ENCODE results near the gene SMARCAL1.
"Not testable (repeated sequence)": the region's sequence is repeated elsewhere in the genome, so short reads cannot be mapped to it uniquely, and the experiment has no call there.

The SMARCAL1 gene

DNA sequence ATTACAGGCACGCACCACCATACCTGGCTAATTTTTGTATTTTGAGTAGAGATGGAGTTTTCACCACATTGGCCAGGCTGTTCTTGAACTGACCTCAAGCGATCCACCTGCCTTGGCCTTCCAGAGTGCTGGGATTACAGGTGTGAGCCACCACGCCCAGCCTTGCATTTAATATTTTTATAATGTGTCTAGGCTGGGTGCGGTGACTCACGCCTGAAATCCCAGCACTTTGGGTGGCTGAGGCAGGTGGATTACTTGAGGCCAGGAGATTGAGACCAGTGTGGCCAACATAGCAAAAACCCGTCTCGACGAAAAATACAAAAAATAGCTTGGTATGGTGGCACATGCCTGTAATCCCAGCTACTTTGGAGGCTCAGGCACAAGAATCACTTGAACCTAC, 89.6 kb downstream of the SMARCAL1 start:
- no peak for DNase-seq (ENCODE audit: low read depth in 2 of 2)

DNA sequence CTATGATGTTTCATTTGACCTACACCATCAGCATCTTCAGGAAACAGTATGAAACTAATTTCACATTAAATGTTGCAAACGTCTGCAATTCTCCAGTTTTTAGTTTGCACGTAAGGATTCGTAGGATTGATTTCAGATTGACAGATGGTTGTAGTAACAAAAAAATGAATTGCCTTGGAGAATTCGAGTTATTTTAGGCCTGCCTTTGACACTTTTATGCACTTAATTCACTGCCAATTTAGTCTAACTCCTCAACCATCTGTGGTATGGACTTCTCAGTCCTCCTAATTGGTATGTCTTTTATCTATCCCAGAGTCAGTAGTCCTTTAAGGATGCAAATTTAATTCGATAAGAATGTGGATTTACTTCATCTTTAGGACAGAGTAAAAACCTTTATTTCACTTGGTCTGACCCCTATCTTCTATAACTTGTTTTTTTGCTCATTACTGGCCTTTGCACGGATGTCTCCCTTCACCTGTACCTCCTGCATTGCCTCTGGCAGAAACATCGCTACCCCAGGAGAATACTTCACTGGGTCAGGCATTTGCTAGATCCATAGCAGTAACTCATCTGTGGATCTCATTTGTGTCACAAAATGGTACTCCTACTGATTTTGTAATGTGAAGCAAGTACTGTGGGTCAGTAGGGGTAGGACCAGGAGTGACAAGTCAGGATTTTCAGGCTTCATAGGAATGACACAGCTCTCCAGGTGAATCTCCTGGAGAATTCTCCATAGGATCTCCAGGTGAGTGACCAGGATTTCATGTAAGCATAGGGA, 90.3 kb downstream of the SMARCAL1 start:
- DNase-seq (ENCODE audit: low read depth in 2 of 2) = no peak

DNA sequence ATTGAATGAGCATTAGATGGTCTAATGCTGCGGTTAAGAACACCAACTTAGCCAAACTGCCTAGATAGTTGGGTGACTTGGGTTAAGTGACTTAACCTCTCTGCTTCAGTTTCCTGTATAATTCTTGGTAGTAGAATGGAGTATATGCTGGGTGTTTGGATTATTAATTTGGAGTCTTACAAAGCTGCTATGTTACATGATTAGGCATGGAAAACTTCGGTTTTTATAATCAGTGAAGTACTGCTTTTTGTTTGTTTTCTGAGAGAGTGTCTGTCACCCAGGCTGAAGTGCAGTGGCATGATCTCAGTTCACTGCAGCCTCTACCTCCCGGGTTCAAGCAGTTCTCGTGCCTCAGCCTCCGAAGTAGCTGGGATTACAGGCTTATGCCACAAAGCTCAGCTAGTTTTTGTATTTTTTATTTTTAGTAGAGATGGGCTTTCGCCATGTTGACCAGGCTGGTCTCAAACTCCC, 90.9 kb downstream of the SMARCAL1 start:
- DNase-seq (ENCODE audit: low read depth in 2 of 2) = no peak

DNA sequence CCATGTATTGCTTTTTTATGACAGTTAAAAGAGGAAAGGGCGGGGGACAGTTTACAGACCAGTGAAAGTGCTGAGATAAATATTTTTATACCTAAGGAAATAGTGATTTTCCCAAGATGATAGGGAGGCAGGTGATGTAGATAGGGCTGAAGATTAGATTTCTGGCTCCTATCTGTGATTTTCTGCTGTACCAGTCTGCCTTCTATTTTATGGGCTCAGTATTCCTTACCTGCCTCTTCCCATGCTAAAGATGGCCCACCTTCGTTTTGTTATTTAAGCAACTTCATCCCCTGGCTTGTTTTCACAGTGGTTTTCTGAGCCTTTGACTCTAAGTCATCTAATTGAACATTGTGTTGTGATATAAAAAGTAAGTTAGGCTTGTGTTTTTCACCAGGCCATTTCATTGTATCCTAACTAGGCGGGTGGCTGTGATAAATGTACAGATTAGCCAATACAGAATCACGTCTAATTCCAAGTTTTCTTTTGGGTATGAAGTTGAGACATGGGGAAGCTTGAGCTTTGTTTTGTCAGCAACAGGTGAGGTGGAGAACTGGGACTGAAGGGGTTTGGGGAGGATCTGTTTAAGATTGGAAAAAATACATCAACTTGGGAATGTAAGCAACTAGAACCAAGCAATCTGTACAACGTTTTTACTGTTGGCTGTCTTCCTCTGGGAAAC, 91.6 kb downstream of the SMARCAL1 start:
- no peak for DNase-seq (ENCODE audit: low read depth in 2 of 2)

DNA sequence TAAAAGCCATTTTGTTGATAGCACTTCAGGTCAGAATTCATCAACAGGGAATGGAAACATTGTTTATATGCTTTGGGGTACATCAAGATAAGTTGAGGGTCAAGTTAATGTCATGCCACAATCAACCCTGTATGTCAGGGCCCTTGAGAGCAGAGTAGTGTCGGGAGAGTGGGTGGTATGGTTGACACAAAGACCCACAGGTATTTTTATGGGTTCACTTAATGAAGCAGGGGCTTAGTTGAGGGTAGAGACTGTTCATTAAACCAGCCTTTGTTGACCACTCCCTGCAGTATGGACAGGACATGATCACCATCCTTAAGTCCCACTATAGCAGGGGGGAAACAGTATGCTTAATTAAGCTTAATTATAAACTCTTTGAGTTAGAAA, 92.1 kb downstream of the SMARCAL1 start:
- no peak for DNase-seq (ENCODE audit: low read depth in 2 of 2)

DNA sequence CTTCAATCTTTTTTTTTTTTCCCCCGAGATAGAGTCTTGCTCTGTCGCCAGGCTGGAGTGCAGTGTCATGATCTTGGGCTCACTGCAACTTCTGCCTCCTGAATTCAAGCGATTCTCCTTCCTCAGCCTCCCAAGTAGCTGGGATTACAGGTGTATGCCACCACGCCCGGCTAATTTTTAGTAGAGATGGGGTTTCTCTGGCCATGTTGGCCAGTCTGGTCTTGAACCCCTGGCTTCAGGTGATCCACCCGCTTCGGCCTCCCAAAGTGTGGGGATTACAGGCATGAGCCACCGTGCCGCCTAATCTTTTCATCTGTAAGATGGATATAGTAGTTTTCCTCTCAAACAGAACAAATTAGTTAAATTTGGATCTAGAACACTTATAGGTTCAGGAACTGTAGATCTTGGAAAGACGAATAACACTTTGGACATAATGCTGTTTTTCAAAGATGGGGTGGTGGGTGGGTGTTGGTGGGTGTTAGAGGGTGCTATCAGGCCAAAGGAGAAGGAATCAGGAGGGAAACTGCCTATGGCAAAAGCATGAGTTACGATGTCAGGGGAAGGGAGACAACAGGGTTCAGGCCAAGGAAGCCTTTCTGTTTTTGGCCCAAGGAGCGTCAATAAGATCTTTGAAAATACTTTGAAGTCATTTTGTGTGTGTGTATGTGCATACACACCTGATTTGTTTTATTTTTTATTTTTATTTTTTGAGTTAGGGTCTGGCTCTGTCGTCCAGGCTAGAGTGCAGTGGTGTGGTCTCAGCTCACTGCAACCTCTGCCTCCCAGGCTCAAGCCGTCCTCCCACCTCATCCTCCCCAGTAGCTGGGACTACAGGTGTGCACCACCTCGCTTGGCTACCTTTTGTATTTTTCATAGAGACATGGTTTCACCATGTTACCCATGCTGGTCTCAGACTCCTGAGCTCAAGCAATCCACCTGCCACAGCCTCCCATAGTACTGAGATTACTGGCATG, 93.1 kb downstream of the SMARCAL1 start:
- no peak for DNase-seq (ENCODE audit: low read depth in 2 of 2)

DNA sequence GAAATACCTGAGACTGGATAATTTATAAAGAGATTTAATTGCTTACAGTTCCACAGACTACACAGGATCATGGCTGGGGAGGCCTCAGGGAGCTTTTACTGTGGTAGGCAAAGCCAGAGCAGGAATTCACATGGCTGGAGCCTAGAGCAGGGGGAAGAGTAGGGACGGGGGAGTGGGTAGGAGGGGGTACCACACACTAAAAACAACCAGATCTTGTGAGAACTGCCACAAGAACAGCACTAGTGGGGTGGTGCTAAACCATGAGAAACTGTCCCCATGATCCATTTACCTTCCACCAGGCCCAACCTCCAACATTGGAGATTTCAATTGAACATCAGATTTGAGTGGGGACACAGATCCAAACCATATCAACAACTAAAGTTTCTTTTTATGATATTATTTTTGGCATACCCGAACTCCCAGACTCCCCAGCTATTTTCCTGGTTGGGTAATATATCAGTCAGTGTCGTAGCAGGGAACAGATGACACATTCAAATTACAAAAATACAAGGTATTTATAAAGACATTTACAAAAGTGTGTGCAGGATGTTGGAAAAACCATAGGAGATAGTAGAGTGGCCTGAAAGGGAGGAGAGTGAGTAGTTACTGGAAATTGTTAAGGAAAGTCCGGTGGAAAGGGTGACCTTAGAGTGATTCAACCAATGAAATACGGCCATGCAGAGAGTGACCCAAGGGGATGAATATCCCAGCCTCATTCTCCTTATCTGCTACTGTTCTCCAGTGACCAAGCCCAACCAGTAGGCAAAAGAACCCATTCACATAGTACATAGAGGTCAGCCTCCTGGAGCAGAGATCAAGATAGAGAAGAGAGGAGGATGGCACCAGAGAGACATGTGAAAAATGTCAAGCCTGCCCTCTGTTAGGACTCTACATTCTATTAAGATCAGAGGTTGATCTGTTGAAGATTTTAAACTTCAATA, 95.2 kb downstream of the SMARCAL1 start:
- no peak for DNase-seq (ENCODE audit: low read depth in 2 of 2)

DNA sequence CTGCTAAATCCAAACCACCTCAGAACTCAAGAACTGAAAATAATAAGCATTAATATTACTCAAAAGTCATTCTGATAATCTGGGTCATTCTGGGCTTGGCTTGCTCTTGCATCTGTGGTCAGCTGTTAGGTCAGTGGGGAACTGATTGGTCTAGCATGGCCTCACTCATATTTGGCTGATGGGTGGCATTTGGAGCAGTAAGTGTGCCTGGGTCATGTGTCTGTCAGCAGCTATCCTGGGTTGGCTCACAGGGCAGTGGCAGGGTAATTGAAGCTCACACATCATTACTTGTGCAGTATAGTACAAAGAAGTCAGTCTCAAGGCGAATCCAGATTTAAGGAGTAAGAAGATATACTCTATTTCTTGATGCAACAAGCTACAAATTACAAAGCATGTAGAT, 95.9 kb downstream of the SMARCAL1 start:
- no peak for DNase-seq (ENCODE audit: low read depth in 2 of 2)

DNA sequence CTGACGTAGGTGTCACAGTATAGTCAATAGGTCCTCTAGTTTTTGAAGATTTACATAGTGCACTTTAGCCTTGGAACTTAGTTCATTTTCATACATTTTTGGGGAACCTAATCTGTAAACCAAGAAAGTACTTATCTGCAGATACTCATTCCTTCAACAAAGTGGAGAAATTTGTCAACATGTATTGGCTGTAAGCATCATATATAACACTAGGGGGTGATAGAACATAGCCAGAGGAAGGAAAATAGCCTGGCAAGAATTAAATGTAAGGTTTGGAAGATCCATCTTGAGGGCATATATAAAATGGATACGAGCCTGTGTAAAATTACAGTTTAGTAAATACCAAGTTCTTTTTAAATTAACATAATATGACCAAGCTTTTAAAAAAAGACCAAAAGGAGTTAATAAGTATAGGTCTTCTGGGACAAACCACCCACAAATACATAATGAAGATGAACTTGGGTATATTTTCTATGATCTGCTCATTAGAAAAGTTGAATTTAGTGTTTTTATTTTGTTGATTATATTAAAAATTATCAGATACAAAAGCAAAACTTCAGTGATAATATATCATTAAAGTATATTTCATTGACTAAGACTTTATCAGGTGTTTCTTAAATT, 104.6 kb downstream of the SMARCAL1 start:
- no peak for DNase-seq (ENCODE audit: low read depth in 2 of 2)

DNA sequence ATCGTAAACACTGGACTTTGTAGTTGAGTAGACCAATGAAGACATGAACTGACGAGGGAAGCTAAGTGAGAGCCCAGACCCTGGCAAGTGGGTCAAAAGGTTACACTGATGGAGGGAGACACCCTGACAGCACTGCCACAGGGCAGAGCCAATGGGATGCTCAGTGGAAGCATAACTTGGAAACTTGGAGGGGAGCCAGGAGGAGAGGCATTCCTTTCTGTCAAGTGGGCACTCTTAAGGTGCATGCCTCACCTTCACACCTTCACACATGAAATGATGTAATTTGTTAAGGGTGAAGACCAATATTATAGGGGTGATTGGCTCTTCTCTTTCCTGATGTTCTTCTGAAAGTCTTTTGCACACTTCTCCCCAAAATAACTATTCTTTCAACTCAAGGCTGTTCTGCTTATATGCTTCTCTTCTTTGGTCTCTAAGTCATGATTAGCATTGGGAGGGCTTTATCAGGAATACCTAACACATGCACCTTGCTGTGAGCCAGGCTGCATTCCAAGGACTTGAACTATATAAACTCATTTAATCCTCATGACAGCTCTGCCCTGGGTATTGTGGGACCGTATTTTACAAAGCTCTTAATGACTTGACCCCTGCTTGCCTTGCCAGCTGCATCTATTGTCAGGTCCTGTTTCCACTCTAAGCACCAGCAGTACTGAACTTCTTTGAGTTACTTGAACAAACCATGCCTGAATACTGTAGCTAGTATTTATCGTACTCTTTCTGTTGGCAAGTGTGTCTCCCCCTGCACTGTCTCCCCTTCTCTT, 105.4 kb downstream of the SMARCAL1 start:
- DNase-seq (ENCODE audit: low read depth in 2 of 2) = no peak

DNA sequence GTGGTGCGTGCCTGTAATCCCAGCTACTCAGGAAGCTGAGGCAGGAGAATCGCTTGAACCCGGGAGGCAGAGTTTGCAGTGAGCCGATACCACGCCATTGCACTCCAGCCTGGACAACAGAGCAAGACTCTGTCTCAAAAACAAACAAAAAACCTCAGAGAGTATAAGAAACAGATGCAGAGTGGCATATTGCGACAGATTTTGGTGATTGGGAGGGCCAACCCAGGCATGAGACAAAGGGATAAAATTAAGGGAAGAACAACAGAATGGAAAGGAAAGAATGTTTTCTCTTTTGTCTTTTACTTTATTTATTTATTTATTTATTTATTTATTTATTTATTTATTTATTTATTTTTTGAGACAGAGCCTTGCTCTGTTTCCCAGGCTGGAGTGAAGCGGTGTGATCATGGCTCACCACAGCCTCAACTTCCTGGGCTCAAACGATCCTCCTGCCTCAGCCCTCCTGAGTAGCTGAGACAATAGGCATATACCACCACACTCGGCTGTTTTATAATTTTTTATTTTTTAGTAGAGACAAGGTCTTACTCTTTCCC, 106.4 kb downstream of the SMARCAL1 start:
- DNase-seq (ENCODE audit: low read depth in 2 of 2) = not testable (repeated sequence)

DNA sequence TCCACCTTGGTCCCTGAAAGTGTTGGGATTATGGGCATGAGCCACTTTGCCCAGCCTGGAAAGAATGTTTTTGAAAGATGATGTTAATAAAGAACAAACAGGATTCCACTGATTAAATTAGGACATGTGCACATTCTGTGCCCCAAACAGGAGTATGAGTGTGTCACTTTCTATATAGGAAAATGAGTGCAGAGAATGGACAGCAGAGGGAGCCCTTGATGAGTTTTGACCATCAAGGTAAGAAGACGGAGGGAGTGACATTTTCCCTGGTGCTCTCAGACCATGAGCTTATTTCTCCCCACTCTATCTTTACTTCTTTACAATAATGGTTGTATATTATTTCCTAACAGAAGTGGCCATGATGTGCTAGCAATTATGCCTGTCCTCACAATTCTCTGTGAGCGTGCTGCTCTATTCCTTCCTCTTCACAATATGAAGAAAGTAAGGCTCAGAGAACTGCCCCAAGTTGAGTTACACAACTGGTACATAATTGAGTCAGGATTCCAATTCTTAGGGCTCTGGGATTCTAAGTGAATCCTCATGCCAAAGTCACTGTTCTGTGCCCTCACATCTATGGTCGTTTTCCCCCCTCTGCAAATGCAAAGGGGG, 107.0 kb downstream of the SMARCAL1 start:
- peak; percentile 20 to 45 for DNase-seq (ENCODE audit: low read depth in 2 of 2)

DNA sequence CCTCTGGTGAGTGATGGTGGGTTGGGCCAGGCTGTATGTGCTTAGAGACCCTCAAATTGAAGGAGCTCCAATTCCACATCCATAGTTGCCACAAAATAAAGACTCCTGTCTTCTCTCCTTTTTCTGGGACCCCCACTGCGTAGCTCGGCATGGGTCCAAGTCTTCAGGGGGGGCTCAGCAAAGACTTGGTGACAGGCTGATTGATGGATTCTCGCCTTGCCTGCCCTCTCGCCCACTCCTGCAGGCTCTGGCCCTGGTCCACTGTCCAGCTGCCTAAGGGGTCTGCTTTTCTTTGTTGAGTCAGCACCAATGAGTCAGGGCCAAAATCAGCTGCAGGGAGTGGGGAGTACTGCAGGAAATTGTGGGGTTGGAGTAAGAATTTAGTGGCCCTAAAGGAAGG, 107.8 kb downstream of the SMARCAL1 start:
- DNase-seq (ENCODE audit: low read depth in 2 of 2) = no peak

DNA sequence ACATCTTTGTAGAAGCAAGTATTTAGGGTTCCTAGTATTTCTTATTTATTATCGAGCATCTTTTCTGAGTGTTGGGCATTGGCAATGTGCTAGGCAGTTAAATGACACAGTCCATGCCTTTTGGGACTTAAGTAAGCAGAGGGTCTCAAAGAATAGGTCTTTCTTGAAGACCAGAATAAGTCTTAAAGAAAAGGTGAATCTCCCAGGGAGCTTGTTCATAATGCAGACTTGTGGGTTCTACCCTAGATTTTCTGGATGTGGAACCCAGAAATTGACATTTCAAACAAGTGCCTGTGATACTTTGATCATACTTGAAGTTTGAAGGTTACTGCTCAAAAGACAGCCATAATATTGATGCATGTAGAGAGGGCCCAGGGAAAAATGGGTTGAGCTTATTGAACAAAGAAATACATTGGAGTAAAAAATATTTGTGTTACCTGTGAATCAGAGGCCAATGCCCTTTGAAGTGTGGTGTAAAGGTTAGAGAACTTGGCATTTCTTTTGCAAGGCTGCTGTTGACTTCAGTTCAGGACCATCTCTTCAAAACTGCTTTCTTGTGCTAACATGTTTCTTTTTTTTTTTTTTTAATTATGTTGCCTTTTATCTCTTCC, 110.7 kb downstream of the SMARCAL1 start:
- DNase-seq (ENCODE audit: low read depth in 2 of 2) = no peak

DNA sequence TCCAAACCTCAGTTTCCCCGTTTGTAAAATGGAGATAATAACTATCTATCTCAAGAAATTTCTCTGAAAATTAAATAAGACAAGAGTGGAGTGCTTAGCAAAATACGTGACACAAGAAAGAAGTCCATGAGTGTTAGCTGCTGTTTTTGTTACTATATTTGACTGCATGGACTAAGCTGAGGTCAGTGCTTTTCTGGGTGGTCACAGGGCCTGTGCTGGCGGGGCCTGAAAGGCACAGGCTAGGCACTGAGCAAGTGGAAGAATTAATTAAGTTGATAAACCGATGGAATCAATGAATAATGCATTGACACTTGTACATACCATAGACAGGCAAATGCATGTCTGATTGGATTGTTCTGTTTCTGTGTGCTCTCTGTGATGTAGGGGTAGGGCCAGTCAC, 113.7 kb downstream of the SMARCAL1 start:
- no peak for DNase-seq (ENCODE audit: low read depth in 2 of 2)

DNA sequence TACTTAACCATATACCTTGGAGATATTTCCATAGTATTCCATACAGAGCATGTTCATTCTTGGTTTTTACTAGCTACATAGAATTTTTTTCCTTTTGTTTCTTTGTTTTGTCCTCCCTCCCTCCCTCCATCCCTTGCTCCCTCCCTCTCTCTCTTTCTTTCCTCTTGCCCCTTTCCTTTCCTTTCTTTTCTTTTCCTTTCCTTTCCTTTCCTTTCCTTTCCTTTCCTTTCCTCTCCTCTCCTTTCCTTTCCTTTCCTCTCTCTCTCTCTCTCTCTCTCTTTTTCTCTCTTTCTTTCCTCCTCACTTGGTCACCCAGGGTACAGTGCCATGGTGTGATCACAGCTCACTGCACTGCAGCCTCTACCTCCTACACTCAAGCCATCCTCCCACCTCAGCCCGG, 114.7 kb downstream of the SMARCAL1 start:
- DNase-seq (ENCODE audit: low read depth in 2 of 2) = no peak

DNA sequence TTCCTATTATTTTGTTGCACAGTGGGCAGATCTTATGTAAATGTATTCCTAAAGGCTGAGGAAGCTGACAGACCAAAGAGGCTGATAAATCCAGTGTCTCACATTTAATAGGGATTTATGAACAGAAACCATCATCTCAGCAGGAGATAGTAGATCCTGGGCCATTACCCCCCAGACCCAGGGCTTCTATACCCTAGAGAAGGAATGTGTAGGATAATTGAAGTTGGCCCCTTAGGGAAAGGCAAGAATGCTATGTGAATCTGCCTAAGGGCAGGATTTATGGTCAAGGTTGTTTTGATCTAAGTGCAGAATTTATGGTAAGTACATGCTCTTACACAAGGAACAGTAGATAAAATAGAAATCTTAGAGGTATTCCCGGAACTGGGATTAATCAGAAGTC, 115.3 kb downstream of the SMARCAL1 start:
- no peak for DNase-seq (ENCODE audit: low read depth in 2 of 2)

DNA sequence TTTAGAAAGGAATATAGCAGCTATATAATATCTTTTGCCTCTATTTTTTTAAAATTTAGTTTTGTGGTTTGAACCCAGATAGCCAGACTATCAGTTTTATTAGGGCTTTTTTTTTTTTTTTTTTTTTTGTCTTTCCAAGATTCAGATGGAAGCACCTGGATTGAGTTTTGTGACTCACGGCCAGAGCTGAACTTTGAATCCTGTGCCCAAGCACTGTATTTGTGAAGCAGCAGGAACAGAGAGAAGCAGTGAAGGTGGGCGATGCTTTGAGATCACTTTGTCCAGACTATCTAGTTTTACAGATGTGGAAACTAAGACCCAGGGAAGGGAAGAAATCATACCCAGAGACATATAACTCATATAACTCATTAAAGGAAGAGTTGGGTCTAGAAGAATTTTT, 120.3 kb downstream of the SMARCAL1 start:
- DNase-seq (ENCODE audit: low read depth in 2 of 2) = no peak
